HG02973 (cell line): ENCODE measurements around the gene SLC26A6.

Experiments
- ATAC-seq: cut with Tn5 transposase; IDR thresholded peaks from one replicate; pipeline ENCODE4 v1.9.1; 2021; ENCODE audit warnings: moderate library complexity; ENCODE audit not compliant: unreplicated experiment

The SLC26A6 gene

GRCh38 chr3:48600711-48601621 is 34.3 kb downstream of the SLC26A6 start:
- ATAC-seq, result no peak

- ATAC-seq, result no peak
These were observed 35.6 kb downstream of the SLC26A6 start for GRCh38 chr3:48599509-48600285.

GRCh38 chr3:48599077-48599501 is 36.2 kb downstream of the SLC26A6 start:
- no peak for ATAC-seq

- ATAC-seq, result no peak
These were observed 36.8 kb downstream of the SLC26A6 start for GRCh38 chr3:48598323-48599076.

- no peak for ATAC-seq
These were observed 37.9 kb downstream of the SLC26A6 start for GRCh38 chr3:48597408-48597800.

- no peak for ATAC-seq
These were observed 38.4 kb downstream of the SLC26A6 start for GRCh38 chr3:48596676-48597407.

- ATAC-seq, result no peak
These were observed 39.1 kb downstream of the SLC26A6 start for GRCh38 chr3:48596157-48596556.

GRCh38 chr3:48595526-48596121 is 39.6 kb downstream of the SLC26A6 start:
- no peak for ATAC-seq

GRCh38 chr3:48595075-48595525 is 40.2 kb downstream of the SLC26A6 start, which contains the start of gene COL7A1:
Gene COL7A1, minus strand, starts transcription at chr3:48595329. Its CDS starts 170 bp downstream, at chr3:48595159.
- ATAC-seq, result no peak

GRCh38 chr3:48594417-48595049 is 40.7 kb downstream of the SLC26A6 start:
- no peak for ATAC-seq

GRCh38 chr3:48593337-48593736 is 41.9 kb downstream of the SLC26A6 start:
- no peak for ATAC-seq

GRCh38 chr3:48592519-48593087 is 42.7 kb downstream of the SLC26A6 start:
- no peak for ATAC-seq

GRCh38 chr3:48591886-48592518 is 43.3 kb downstream of the SLC26A6 start:
- no peak for ATAC-seq

- no peak for ATAC-seq
These were observed 43.8 kb downstream of the SLC26A6 start for GRCh38 chr3:48591436-48591835.

GRCh38 chr3:48588230-48588629 is 47.0 kb downstream of the SLC26A6 start:
- no peak for ATAC-seq

GRCh38 chr3:48587686-48588085 is 47.6 kb downstream of the SLC26A6 start:
- ATAC-seq, result no peak

- no peak for ATAC-seq
These were observed 49.9 kb downstream of the SLC26A6 start for GRCh38 chr3:48585411-48585810.

- no peak for ATAC-seq
These were observed 50.4 kb downstream of the SLC26A6 start for GRCh38 chr3:48584836-48585235.
